ENCODE results near the gene TJP1.

Gene TJP1

GRCh38 chr15:29822100-29822683 is at the start of gene TJP1:
Gene TJP1 (minus strand): TSS chr15:29822468. CDS start chr15:29822028, 440 bp downstream.
- DNase-seq (ENCODE audit: extremely low spot score, insufficient read length, low read depth): no peak
- no peak for FAIRE-seq

- no peak for DNase-seq (ENCODE audit: extremely low spot score, insufficient read length, low read depth)
- no peak for FAIRE-seq
These were observed 49.1 kb upstream of the TJP1 start for GRCh38 chr15:29871401-29871800.

- FAIRE-seq: no peak
- DNase-seq (ENCODE audit: extremely low spot score, insufficient read length, low read depth): no peak
These were observed 48.4 kb upstream of the TJP1 start for GRCh38 chr15:29870495-29871151.

- FAIRE-seq (no peak), DNase-seq (ENCODE audit: extremely low spot score, insufficient read length, low read depth) (no peak)
These were observed 45.2 kb upstream of the TJP1 start for GRCh38 chr15:29867241-29868000.

- no peak for DNase-seq (ENCODE audit: extremely low spot score, insufficient read length, low read depth)
- FAIRE-seq: no peak
These were observed 44.1 kb upstream of the TJP1 start for GRCh38 chr15:29866337-29866736.

- FAIRE-seq (no peak), DNase-seq (ENCODE audit: extremely low spot score, insufficient read length, low read depth) (no peak)
These were observed 42.2 kb upstream of the TJP1 start for GRCh38 chr15:29864501-29864900.

- no peak for FAIRE-seq
These were observed 41.2 kb upstream of the TJP1 start for GRCh38 chr15:29863438-29863837.

GRCh38 chr15:29862271-29862670 is 40.0 kb upstream of the TJP1 start:
- FAIRE-seq (no peak), DNase-seq (ENCODE audit: extremely low spot score, insufficient read length, low read depth) (no peak)

More at GRCh38 chr15:29863438-29863837, 41.2 kb upstream of the TJP1 start:
- no peak for DNase-seq (ENCODE audit: extremely low spot score, insufficient read length, low read depth)

- FAIRE-seq: no peak
- DNase-seq (ENCODE audit: extremely low spot score, insufficient read length, low read depth): no peak
These were observed 38.6 kb upstream of the TJP1 start for GRCh38 chr15:29860872-29861271.

GRCh38 chr15:29859973-29860715 is 37.9 kb upstream of the TJP1 start:
- FAIRE-seq (no peak), DNase-seq (ENCODE audit: extremely low spot score, insufficient read length, low read depth) (no peak)

- DNase-seq (ENCODE audit: extremely low spot score, insufficient read length, low read depth) (no peak), FAIRE-seq (no peak)
These were observed 37.0 kb upstream of the TJP1 start for GRCh38 chr15:29859293-29859692.

GRCh38 chr15:29857221-29857789 is 35.0 kb upstream of the TJP1 start:
- FAIRE-seq (no peak), DNase-seq (ENCODE audit: extremely low spot score, insufficient read length, low read depth) (no peak)

- no peak for DNase-seq (ENCODE audit: extremely low spot score, insufficient read length, low read depth)
- no peak for FAIRE-seq
These were observed 32.1 kb upstream of the TJP1 start for GRCh38 chr15:29854413-29854812.

- DNase-seq (ENCODE audit: extremely low spot score, insufficient read length, low read depth) (no peak), FAIRE-seq (no peak)
These were observed 31.1 kb upstream of the TJP1 start for GRCh38 chr15:29853211-29853987.

- DNase-seq (ENCODE audit: extremely low spot score, insufficient read length, low read depth) (no peak), FAIRE-seq (no peak)
These were observed 29.9 kb upstream of the TJP1 start for GRCh38 chr15:29852201-29852600.

GRCh38 chr15:29849716-29850115 is 27.4 kb upstream of the TJP1 start:
- DNase-seq (ENCODE audit: extremely low spot score, insufficient read length, low read depth): no peak
- no peak for FAIRE-seq

GRCh38 chr15:29849218-29849617 is 26.9 kb upstream of the TJP1 start:
- FAIRE-seq: no peak
- no peak for DNase-seq (ENCODE audit: extremely low spot score, insufficient read length, low read depth)

- DNase-seq (ENCODE audit: extremely low spot score, insufficient read length, low read depth) (no peak), FAIRE-seq (no peak)
These were observed 22.1 kb upstream of the TJP1 start for GRCh38 chr15:29844290-29844903.

- FAIRE-seq: no peak
- no peak for DNase-seq (ENCODE audit: extremely low spot score, insufficient read length, low read depth)
These were observed 20.0 kb upstream of the TJP1 start for GRCh38 chr15:29842290-29842689.
